T-cell (primary cell): ENCODE measurements around the gene PABPC3. TPM values are rescaled to one million over a fixed set of nuclear protein-coding genes. Genes with fewer than 3 reads are reported as not detected.

Experiments
- ATAC-seq, 4 experiments: fragments of 200-7000 bp in 3 of 4; fragments of 150-1000 bp in 1 of 4; cut with Tn5 transposase; replicated peaks in 1 of 4; 1 replicate in 3 of 4; 2 replicates in 1 of 4; pipeline ENCODE4 v1.10.0; 2021; ENCODE audit warnings: moderate library complexity in 3 of 4, mild to moderate bottlenecking in 2 of 4, moderate number of reproducible peaks in 1 of 4
- CTCF ChIA-PET, 2 donors: fragments of 300-600 bp; sonication (Branson Sonifier 250); formaldehyde crosslinking; loops; one replicate each; lab custom pipeline; 2022; ENCODE audit warnings: antibody characterized with exemption in 2 of 2; lab: Charles Lee
- POLR2A ChIA-PET, 2 donors: fragments of 300-600 bp; sonication (Branson Sonifier 250); formaldehyde crosslinking; loops; one replicate each; lab custom pipeline; 2022; ENCODE audit warnings: antibody characterized with exemption in 2 of 2; lab: Charles Lee
- DNase-seq, 35 experiments: peaks; one replicate each; pipeline versions ENCODE4 v3.0.0 to v3.0.0-alpha.2; 2013 to 2023
- H3K27ac ChIP-seq: one replicate; pipeline ENCODE4 v1.5.1; 2013; ENCODE audit warnings: low read length
- H3K27me3 ChIP-seq, 2 experiments: replicated peaks in 1 of 2; 1 replicate in 1 of 2; 2 replicates in 1 of 2; pipeline versions ENCODE4 v1.6.1 to v1.7.0; 2013; ENCODE audit warnings: low read length in 1 of 2, mixed read lengths in 1 of 2; ENCODE audit not compliant: control insufficient read depth in 2 of 2, insufficient read depth in 2 of 2; ENCODE audit errors: extremely low read depth in 1 of 2
- H3K36me3 ChIP-seq, 2 donors: 1 replicate in 1 of 2; 2 replicates in 1 of 2; pipeline versions ENCODE4 v1.6.1 to v1.7.0; 2013; ENCODE audit warnings: low read length in 1 of 2; ENCODE audit not compliant: control insufficient read depth in 2 of 2, insufficient read depth in 1 of 2; ENCODE audit errors: extremely low read depth in 1 of 2
- H3K4me1 ChIP-seq, 2 experiments: 1 replicate in 1 of 2; 2 replicates in 1 of 2; pipeline versions ENCODE4 v1.6.1 to v1.7.0; 2013; ENCODE audit warnings: low read length in 2 of 2, mixed read lengths in 1 of 2; ENCODE audit not compliant: insufficient read depth in 2 of 2, control insufficient read depth in 1 of 2; ENCODE audit errors: extremely low read depth in 1 of 2
- H3K4me3 ChIP-seq, 2 donors: 1 replicate in 1 of 2; 2 replicates in 1 of 2; pipeline versions ENCODE4 v1.5.1 to v1.7.0; 2013; ENCODE audit warnings: mild to moderate bottlenecking in 2 of 2, low read length in 1 of 2, moderate library complexity in 1 of 2; ENCODE audit not compliant: control insufficient read depth in 1 of 2; ENCODE audit errors: extremely low read depth in 1 of 2
- H3K9me3 ChIP-seq: 2 replicates; pipeline ENCODE4 v1.7.0; 2013
- H3K27ac Mint-ChIP-seq, 2 donors: one replicate each; pipeline ENCODE4 v1.8.0; 2020 to 2021; ENCODE audit warnings: mild to moderate bottlenecking in 2 of 2, mixed read lengths in 2 of 2
- H3K27me3 Mint-ChIP-seq, 2 donors: one replicate each; pipeline ENCODE4 v1.8.0; 2021 to 2022; ENCODE audit warnings: mixed read lengths in 2 of 2
- H3K36me3 Mint-ChIP-seq: one replicate; pipeline ENCODE4 v1.8.0; 2021; ENCODE audit warnings: mixed read lengths
- H3K4me1 Mint-ChIP-seq, 3 donors: one replicate each; pipeline ENCODE4 v1.8.0; 2020 to 2022; ENCODE audit warnings: mixed read lengths in 3 of 3, mild to moderate bottlenecking in 1 of 3
- H3K4me3 Mint-ChIP-seq, 3 donors: one replicate each; pipeline ENCODE4 v1.8.0; 2020 to 2022; ENCODE audit warnings: mild to moderate bottlenecking in 3 of 3, mixed read lengths in 3 of 3, moderate library complexity in 3 of 3
- H3K9me3 Mint-ChIP-seq, 3 donors: one replicate each; pipeline ENCODE4 v1.8.0; 2020 to 2022; ENCODE audit warnings: mixed read lengths in 3 of 3
- WGBS: methylation state at CpG from one replicate; pipeline ENCODE4 v1.1.5; 2013; ENCODE audit warnings: missing lambda C conversion rate; ENCODE audit not compliant: insufficient coverage; 5-methylcytosine and 5-hydroxymethylcytosine counted together
- total RNA-seq, 35 experiments: library from RNA in 6 of 35; stranded (reverse) in 6 of 35; fragments of 120-200 nt in 1 of 35; gene quantifications; one replicate each; pipeline versions ENCODE4 v1.2.1 to v1.2.4 and lab custom pipeline; 2013 to 2026

The PABPC3 gene
- total RNA-seq, 5 donors from 2014 or later (not counting 1 experiment from before 2014, with no cell fraction given), result 0.30 to 0.47 (median 0.32) TPM; not detected in 1

DNA sequence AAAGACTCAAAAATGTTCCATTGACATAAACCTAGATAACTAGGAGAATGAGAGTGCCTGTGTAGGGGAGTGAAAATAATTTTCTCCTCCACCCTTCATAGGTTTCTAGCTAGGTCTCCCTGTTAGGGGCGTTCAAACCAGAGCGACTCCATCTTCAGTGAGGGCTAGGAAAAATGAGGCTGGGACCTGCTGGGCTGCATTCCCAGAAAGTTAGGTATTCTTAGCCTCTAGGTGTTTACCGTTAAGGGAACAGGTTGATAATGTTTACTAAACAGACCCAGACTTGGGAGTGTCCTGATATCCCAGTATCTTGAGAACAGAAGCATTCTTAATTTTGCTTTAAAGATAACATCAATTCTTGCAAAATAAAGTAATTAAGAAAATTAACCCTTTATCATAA is 20.1 kb downstream of the PABPC3 start:
- peaks cover 50 to 55% of the 10 kb centered on the region in 2 donors for H3K27me3 Mint-ChIP-seq
- H3K4me1 Mint-ChIP-seq, result no peaks in the 10 kb centered on the region
- Histone ChIP-seq H3K4me1 (no peaks in the 10 kb centered on the region), H3K9me3 (no peaks in the 10 kb centered on the region), H3K4me3 (no peak overlapping the region), H3K27ac (no peak overlapping the region), H3K36me3 (no peaks in the 10 kb centered on the region), H3K27me3 (peaks cover 0 to 36% of the 10 kb centered on the region in 2 experiments)
- H3K9me3 Mint-ChIP-seq, result no peaks in the 10 kb centered on the region
- H3K4me3 Mint-ChIP-seq, result no peak overlapping the region
- CTCF ChIA-PET, result interaction anchor here in 1 of 2 donors (0.6 kb wide), 1 partner anchor 8 kb away, joined by 3 read pairs; no protein-coding TSS in a partner anchor
- no peak overlapping the region for H3K27ac Mint-ChIP-seq
- ATAC-seq (no peak), DNase-seq (no peak)
- no peaks in the 10 kb centered on the region for H3K36me3 Mint-ChIP-seq
- POLR2A ChIA-PET, result no interaction called here
- WGBS, result no CpG with 5 or more reads among the region's 3 CpGs

GRCh38 chr13:25117312-25117711 is 21.4 kb downstream of the PABPC3 start:
- Histone ChIP-seq H3K36me3 (no peaks in the 10 kb centered on the region), H3K4me3 (no peak overlapping the region), H3K27me3 (peaks cover 0 to 38% of the 10 kb centered on the region in 2 experiments), H3K4me1 (no peaks in the 10 kb centered on the region), H3K9me3 (no peaks in the 10 kb centered on the region), H3K27ac (no peak overlapping the region)
- ATAC-seq, result no peak
- H3K27me3 Mint-ChIP-seq, result peaks cover 50 to 52% of the 10 kb centered on the region in 2 donors
- no peaks in the 10 kb centered on the region for H3K4me1 Mint-ChIP-seq
- peaks cover 0 to 2% (median 0%) of the 10 kb centered on the region in 3 donors for H3K9me3 Mint-ChIP-seq
- POLR2A ChIA-PET, result no interaction called here
- no peaks in the 10 kb centered on the region for H3K36me3 Mint-ChIP-seq
- CTCF ChIA-PET, result no interaction called here
- 88% methylated on average over 16 of the region's 16 CpGs for WGBS
- no peak for DNase-seq
- H3K4me3 Mint-ChIP-seq, result no peak overlapping the region
- no peak overlapping the region for H3K27ac Mint-ChIP-seq

DNA sequence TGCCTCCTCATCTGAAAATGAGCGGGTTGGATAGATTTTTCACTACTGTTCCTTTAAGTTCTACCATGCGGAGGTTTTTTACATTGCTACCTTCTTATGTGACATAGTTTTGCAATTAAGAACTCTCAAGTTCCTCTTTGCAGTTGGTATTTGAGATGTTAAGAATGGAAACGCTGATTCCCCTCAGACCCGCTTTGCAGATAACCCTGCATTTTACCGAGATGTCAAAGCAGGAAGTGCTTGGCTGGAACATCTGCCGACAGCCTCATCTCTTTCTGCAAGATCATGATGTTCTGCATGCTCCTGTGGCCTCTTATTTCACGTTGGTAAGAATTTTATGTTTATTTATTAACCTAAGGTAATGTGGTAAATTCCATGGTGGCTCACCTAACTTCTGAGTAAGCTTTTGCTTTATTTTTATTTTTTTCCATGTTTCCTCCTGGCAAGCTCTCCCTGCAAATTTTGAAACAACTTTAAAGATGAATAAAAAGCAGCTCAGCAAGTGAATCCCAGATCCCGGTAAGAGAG is 22.5 kb downstream of the PABPC3 start:
- ChIA-PET POLR2A (no interaction called here), CTCF (no interaction called here)
- no peak overlapping the region for H3K27ac Mint-ChIP-seq
- peaks cover 0 to 8% (median 5%) of the 10 kb centered on the region in 3 donors for H3K9me3 Mint-ChIP-seq
- H3K27me3 Mint-ChIP-seq, result peaks cover 50% of the 10 kb centered on the region in 2 donors
- ATAC-seq, result no peak
- Histone ChIP-seq H3K36me3 (no peaks in the 10 kb centered on the region), H3K4me1 (no peaks in the 10 kb centered on the region), H3K27me3 (peaks cover 0 to 38% of the 10 kb centered on the region in 2 experiments), H3K4me3 (no peak overlapping the region), H3K9me3 (no peaks in the 10 kb centered on the region), H3K27ac (no peak overlapping the region)
- WGBS, result 50% methylated on average over 4 of the region's 8 CpGs
- no peak overlapping the region for H3K4me3 Mint-ChIP-seq
- no peak for DNase-seq
- H3K36me3 Mint-ChIP-seq, result no peaks in the 10 kb centered on the region
- H3K4me1 Mint-ChIP-seq, result no peaks in the 10 kb centered on the region

DNA sequence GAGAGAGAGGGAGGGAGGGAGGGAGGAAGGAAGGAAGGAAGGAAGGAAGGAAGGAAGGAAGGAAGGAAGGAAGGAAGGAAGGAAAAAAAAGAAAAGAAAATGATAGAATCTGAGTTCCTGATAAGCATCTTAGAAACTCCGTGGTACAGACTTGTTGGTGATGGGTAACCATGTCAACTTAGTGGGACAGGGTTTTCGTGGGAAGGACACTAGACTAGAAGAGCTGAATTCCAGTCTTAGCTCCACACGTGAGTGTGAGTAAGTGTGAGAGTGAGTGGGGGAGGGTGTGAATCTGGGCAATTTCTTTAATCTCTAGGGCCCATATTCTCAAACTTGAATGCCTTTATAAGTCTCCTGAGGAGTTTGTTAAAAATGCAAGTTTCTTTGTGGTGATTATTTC is 35.0 kb downstream of the PABPC3 start:
- H3K27me3 Mint-ChIP-seq, result peaks cover 20 to 25% of the 10 kb centered on the region in 2 donors

GRCh38 chr13:25131881-25132420 is 36.0 kb downstream of the PABPC3 start:
- Mint-ChIP-seq H3K9me3 (peaks cover 6 to 12% (median 12%) of the 10 kb centered on the region in 3 donors), H3K36me3 (no peaks in the 10 kb centered on the region), H3K4me1 (no peaks in the 10 kb centered on the region), H3K27me3 (peaks cover 19 to 24% of the 10 kb centered on the region in 2 donors), H3K4me3 (no peak overlapping the region), H3K27ac (no peak overlapping the region)
- ChIA-PET CTCF (interaction anchor here in 1 of 2 donors (1.1 kb wide), 1 partner anchor 12 kb away, joined by 3 read pairs; no protein-coding TSS in a partner anchor), POLR2A (no interaction called here)
- Histone ChIP-seq H3K27ac (no peak overlapping the region), H3K4me3 (no peak overlapping the region), H3K4me1 (no peaks in the 10 kb centered on the region), H3K36me3 (no peaks in the 10 kb centered on the region), H3K9me3 (no peaks in the 10 kb centered on the region), H3K27me3 (peaks cover 0 to 6% of the 10 kb centered on the region in 2 experiments)
- ATAC-seq (no peak), DNase-seq (no peak)
- WGBS, result 56% methylated on average over 1 of the region's 6 CpGs

More for the DNA sequence above, 35.0 kb downstream of the PABPC3 start:
- DNase-seq (no peak), ATAC-seq (no peak)
- Histone ChIP-seq H3K27ac (no peak overlapping the region), H3K4me1 (no peaks in the 10 kb centered on the region), H3K27me3 (peaks cover 0 to 6% of the 10 kb centered on the region in 2 experiments), H3K4me3 (no peak overlapping the region), H3K9me3 (no peaks in the 10 kb centered on the region), H3K36me3 (no peaks in the 10 kb centered on the region)
- 0% methylated on average over 1 of the region's 3 CpGs for WGBS
- ChIA-PET CTCF (no interaction called here), POLR2A (no interaction called here)
- Mint-ChIP-seq H3K4me3 (no peak overlapping the region), H3K9me3 (peaks cover 6 to 18% (median 17%) of the 10 kb centered on the region in 3 donors), H3K4me1 (no peaks in the 10 kb centered on the region), H3K27ac (no peak overlapping the region), H3K36me3 (no peaks in the 10 kb centered on the region)

DNA sequence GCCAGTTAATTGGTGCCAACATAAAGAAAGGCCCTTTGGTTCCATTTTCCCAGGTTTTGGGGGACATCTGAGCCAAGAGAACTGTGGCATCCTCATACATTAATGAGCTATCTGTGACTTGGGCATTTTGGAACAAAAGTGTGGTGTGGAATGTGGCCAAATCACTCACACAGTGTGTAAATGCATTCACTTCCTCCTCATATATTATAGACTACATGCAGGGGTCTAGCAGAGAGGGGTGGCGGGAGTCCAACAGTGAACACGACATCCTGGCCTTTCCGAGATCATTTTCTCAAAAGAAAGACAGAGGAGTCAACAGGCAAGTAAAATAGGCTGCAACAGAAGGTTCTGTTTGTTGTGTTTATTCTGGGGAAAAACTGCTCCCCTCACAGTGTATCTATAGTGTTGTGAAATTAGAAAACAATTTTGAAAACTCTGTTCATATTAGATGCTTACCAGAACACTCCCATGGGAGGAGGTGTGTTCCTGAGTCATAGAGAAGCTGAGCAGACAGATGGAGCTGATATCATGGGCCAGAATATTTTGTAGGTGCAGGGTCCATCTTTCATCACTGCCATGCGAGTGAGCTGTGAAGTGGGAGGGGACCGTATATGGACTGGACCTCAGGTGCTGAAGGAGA is 36.9 kb downstream of the PABPC3 start:
- Histone ChIP-seq H3K4me3 (no peak overlapping the region), H3K36me3 (no peaks in the 10 kb centered on the region), H3K27ac (no peak overlapping the region), H3K27me3 (peaks cover 0 to 6% of the 10 kb centered on the region in 2 experiments), H3K4me1 (no peaks in the 10 kb centered on the region), H3K9me3 (no peaks in the 10 kb centered on the region)
- no peak for ATAC-seq
- 100% methylated on average over 2 of the region's 5 CpGs for WGBS
- Mint-ChIP-seq H3K4me3 (no peak overlapping the region), H3K27me3 (peaks cover 28 to 29% of the 10 kb centered on the region in 2 donors), H3K4me1 (no peaks in the 10 kb centered on the region), H3K36me3 (no peaks in the 10 kb centered on the region), H3K9me3 (peaks cover 6 to 12% (median 12%) of the 10 kb centered on the region in 3 donors), H3K27ac (no peak overlapping the region)
- ChIA-PET CTCF (interaction anchor here (0.6 to 1.1 kb wide), 2 partner anchors 11 to 337 kb away, joined by 3 read pairs; no protein-coding TSS in a partner anchor), POLR2A (no interaction called here)
- DNase-seq, result no peak
